HG03575 (cell line): ENCODE results near the gene TSC22D1.
"Not testable (repeated sequence)": the region's sequence is repeated elsewhere in the genome, so short reads cannot be mapped to it uniquely, and the experiment has no call there.

Experiments
- ATAC-seq: cut with Tn5 transposase; IDR thresholded peaks from one replicate; pipeline ENCODE4 v1.9.1; 2021; ENCODE audit not compliant: unreplicated experiment, insufficient number of reproducible peaks, low FRiP score; ENCODE audit errors: extremely low read depth

TSC22D1 gene

GRCh38 chr13:44514278-44514677 is 61.9 kb downstream of the TSC22D1 start:
- no peak for ATAC-seq

- ATAC-seq = not testable (repeated sequence)
Measured at GRCh38 chr13:44509853-44510252, 66.3 kb downstream of the TSC22D1 start.

GRCh38 chr13:44508562-44509077 is 67.5 kb downstream of the TSC22D1 start:
- no peak for ATAC-seq

GRCh38 chr13:44507639-44508038 is 68.5 kb downstream of the TSC22D1 start:
- no peak for ATAC-seq

GRCh38 chr13:44506719-44507118 is 69.4 kb downstream of the TSC22D1 start:
- no peak for ATAC-seq

GRCh38 chr13:44506251-44506650 is 69.9 kb downstream of the TSC22D1 start:
- ATAC-seq = no peak

- ATAC-seq = no peak
Measured at GRCh38 chr13:44504116-44504515, 72.0 kb downstream of the TSC22D1 start.

- no peak for ATAC-seq
Measured at GRCh38 chr13:44498969-44499368, 77.2 kb downstream of the TSC22D1 start.

GRCh38 chr13:44498502-44498901 is 77.6 kb downstream of the TSC22D1 start:
- ATAC-seq = no peak

- ATAC-seq = no peak
Measured at GRCh38 chr13:44497801-44498200, 78.3 kb downstream of the TSC22D1 start.

- ATAC-seq = no peak
Measured at GRCh38 chr13:44493213-44493812, 82.8 kb downstream of the TSC22D1 start.

- ATAC-seq = no peak
Measured at GRCh38 chr13:44489751-44490150, 86.4 kb downstream of the TSC22D1 start.

- peak; percentile 75 for ATAC-seq
Measured at GRCh38 chr13:44487989-44488388, 88.1 kb downstream of the TSC22D1 start.

GRCh38 chr13:44484562-44485138 is 91.5 kb downstream of the TSC22D1 start:
- no peak for ATAC-seq

- no peak for ATAC-seq
Measured at GRCh38 chr13:44474122-44474910, 101.8 kb downstream of the TSC22D1 start.

- ATAC-seq = no peak
Measured at GRCh38 chr13:44471686-44472085, 104.4 kb downstream of the TSC22D1 start.

GRCh38 chr13:44470638-44471562 is 105.2 kb downstream of the TSC22D1 start:
- no peak for ATAC-seq

- ATAC-seq = no peak
Measured at GRCh38 chr13:44468874-44469273, 107.3 kb downstream of the TSC22D1 start.

GRCh38 chr13:44465318-44465717 is 110.8 kb downstream of the TSC22D1 start:
- ATAC-seq = no peak
